ENCODE measurements around the gene OGFR. TPM values are rescaled to one million over a fixed set of nuclear protein-coding genes. Genes with fewer than 3 reads are reported as not detected.

Gene OGFR
- polyA plus RNA-seq, 3 donors = 47.8 to 114 (median 79.3) TPM

DNA sequence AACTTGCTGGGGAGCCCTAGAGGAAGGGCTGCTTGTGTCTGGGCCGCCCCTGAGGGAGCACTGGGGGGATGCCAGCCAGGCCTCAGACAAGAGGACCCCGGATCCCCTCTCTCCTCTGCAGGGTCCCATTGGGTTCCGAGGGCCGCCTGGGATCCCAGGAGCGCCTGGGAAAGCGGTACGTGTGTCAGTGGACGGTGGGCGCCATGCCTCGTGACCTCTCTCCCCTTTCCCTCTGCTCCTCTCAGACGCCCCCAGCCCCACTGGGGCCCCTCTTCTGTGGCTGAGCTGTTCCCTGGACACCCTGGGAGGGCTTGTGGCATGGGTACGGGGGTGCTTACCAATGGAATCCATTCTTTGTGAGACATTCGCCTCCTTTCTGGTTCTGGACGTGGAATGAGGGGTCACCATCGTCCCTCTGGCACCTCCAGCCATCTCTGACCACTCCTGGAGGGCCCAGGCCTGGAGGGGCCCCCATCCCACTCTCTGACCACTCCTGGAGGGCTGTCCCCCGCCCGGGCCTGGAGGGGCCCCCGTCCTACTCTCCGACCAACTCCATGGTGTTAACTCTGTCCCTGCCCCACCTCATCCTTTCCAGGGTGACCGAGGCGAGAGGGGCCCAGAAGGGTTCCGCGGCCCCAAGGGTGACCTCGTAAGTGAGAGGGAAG, 22.1 kb downstream of the OGFR start:
- no peaks in the 10 kb centered on the region for H3K27me3 ChIP-seq (ENCODE audit: control insufficient read depth in 2 of 2, insufficient read depth in 2 of 2, low read length in 2 of 2)
- no peak overlapping the region for H3K27ac Mint-ChIP-seq
- no peaks in the 10 kb centered on the region for H3K36me3 ChIP-seq (replicated peaks in 1 of 2; ENCODE audit: control insufficient read depth in 1 of 2, insufficient read depth in 2 of 2, low read length in 2 of 2)
- H3K27ac ChIP-seq (ENCODE audit: low read depth in 1 of 2, low read length in 2 of 2) = no peak overlapping the region
- no peak overlapping the region for H3K9ac ChIP-seq (ENCODE audit: insufficient read depth, low read length, poor library complexity, severe bottlenecking)
- no peaks in the 10 kb centered on the region for H3K79me2 ChIP-seq (ENCODE audit: insufficient read depth, low read length)
- no peaks in the 10 kb centered on the region for H3K36me3 Mint-ChIP-seq
- H3K9me3 ChIP-seq (replicated peaks in 1 of 2; ENCODE audit: control insufficient read depth in 1 of 2, insufficient read depth in 1 of 2, low read length in 2 of 2) = no peaks in the 10 kb centered on the region
- no peak overlapping the region for H2AFZ ChIP-seq (ENCODE audit: insufficient read depth, low read depth, low read length, poor library complexity, severe bottlenecking)
- no peak for DNase-seq
- peaks cover 15 to 19% of the 10 kb centered on the region in 2 donors for H3K4me1 ChIP-seq (ENCODE audit: control insufficient read depth in 1 of 2, insufficient read depth in 2 of 2, low read length in 2 of 2)
- H3K4me3 ChIP-seq (replicated peaks in 1 of 3; ENCODE audit: low read depth in 2 of 3, low read length in 3 of 3) = no peak overlapping the region
- H3K4me1 Mint-ChIP-seq = peaks cover 7% of the 10 kb centered on the region
- no peak overlapping the region for H3K4me2 ChIP-seq (replicated peaks; ENCODE audit: extremely low read depth, low read length, poor library complexity, severe bottlenecking)
- TF ChIP-seq, protein P1, sequence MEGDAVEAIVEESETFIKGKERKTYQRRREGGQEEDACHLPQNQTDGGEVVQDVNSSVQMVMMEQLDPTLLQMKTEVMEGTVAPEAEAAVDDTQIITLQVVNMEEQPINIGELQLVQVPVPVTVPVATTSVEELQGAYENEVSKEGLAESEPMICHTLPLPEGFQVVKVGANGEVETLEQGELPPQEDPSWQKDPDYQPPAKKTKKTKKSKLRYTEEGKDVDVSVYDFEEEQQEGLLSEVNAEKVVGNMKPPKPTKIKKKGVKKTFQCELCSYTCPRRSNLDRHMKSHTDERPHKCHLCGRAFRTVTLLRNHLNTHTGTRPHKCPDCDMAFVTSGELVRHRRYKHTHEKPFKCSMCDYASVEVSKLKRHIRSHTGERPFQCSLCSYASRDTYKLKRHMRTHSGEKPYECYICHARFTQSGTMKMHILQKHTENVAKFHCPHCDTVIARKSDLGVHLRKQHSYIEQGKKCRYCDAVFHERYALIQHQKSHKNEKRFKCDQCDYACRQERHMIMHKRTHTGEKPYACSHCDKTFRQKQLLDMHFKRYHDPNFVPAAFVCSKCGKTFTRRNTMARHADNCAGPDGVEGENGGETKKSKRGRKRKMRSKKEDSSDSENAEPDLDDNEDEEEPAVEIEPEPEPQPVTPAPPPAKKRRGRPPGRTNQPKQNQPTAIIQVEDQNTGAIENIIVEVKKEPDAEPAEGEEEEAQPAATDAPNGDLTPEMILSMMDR (IDR thresholded peaks at IDR 0.05) = no peak
- intact Hi-C loops (cut with micrococcal nuclease) = no loop called here
- H3K27me3 Mint-ChIP-seq (ENCODE audit: low read depth in 3 of 3) = peaks cover 0 to 5% (median 4%) of the 10 kb centered on the region in 3 donors
- H3K9me3 Mint-ChIP-seq = no peaks in the 10 kb centered on the region
- WGBS (ENCODE audit: insufficient coverage) = 93% methylated on average over 17 of the region's 24 CpGs
- no peaks in the 10 kb centered on the region for H4K20me1 ChIP-seq (ENCODE audit: insufficient read depth, low read length)
- H3K4me3 Mint-ChIP-seq = no peak overlapping the region

DNA sequence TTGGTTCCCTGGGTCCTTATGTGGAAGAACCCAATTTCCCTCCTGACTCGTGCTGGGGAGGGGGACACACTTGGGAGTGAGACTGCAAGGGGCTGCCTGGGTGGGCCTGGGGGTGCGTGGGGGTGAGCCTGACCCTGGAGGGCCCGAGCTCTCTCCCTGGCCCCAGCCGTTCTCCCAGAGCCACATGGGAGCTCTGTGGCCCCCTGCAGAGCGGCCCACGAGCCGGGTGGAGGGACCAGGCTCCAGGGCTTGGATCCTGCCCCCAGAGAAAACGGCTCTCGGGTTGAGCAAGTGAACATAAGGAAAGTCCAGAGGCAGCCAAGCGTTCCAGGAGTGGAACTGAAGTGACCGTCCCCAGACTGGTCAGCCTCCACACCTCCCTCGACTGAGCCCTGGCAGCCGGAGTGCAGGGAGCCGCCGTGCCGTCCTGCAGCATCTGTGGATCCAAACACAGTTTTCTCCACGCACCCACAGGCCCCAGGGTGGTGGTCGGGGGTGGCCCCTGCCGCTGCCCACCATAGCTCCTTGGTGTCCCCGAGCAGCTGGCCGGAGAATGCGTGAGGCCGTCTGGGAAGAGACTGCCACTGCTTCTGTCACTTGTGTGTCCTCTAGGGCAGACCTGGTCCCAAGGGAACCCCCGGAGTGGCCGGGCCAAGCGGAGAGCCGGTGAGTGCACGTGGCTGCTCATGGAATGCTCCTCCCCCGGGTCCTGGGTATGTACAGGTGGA, 22.8 kb downstream of the OGFR start:
- no peak overlapping the region for H3K9ac ChIP-seq (ENCODE audit: insufficient read depth, low read length, poor library complexity, severe bottlenecking)
- H3K4me1 Mint-ChIP-seq = peaks cover 14% of the 10 kb centered on the region
- TF ChIP-seq, protein P1 (IDR thresholded peaks at IDR 0.05) = no peak
- H3K4me3 ChIP-seq (replicated peaks in 1 of 3; ENCODE audit: low read depth in 2 of 3, low read length in 3 of 3) = no peak overlapping the region
- WGBS (ENCODE audit: insufficient coverage) = 93% methylated on average over 21 of the region's 29 CpGs
- H3K79me2 ChIP-seq (ENCODE audit: insufficient read depth, low read length) = no peaks in the 10 kb centered on the region
- no peak overlapping the region for H3K4me3 Mint-ChIP-seq
- H3K9me3 Mint-ChIP-seq = no peaks in the 10 kb centered on the region
- H3K4me1 ChIP-seq (ENCODE audit: control insufficient read depth in 1 of 2, insufficient read depth in 2 of 2, low read length in 2 of 2) = peaks cover 22 to 26% of the 10 kb centered on the region in 2 donors
- no peak for DNase-seq
- peaks cover 0 to 5% (median 4%) of the 10 kb centered on the region in 3 donors for H3K27me3 Mint-ChIP-seq (ENCODE audit: low read depth in 3 of 3)
- H3K27ac ChIP-seq (ENCODE audit: low read depth in 1 of 2, low read length in 2 of 2) = no peak overlapping the region
- no peaks in the 10 kb centered on the region for H4K20me1 ChIP-seq (ENCODE audit: insufficient read depth, low read length)
- no peak overlapping the region for H2AFZ ChIP-seq (ENCODE audit: insufficient read depth, low read depth, low read length, poor library complexity, severe bottlenecking)
- H3K36me3 Mint-ChIP-seq = no peaks in the 10 kb centered on the region
- H3K4me2 ChIP-seq (replicated peaks; ENCODE audit: extremely low read depth, low read length, poor library complexity, severe bottlenecking) = no peak overlapping the region
- H3K36me3 ChIP-seq (replicated peaks in 1 of 2; ENCODE audit: control insufficient read depth in 1 of 2, insufficient read depth in 2 of 2, low read length in 2 of 2) = no peaks in the 10 kb centered on the region
- intact Hi-C loops (cut with micrococcal nuclease) = no loop called here
- no peak overlapping the region for H3K27ac Mint-ChIP-seq
- no peaks in the 10 kb centered on the region for H3K27me3 ChIP-seq (ENCODE audit: control insufficient read depth in 2 of 2, insufficient read depth in 2 of 2, low read length in 2 of 2)
- no peaks in the 10 kb centered on the region for H3K9me3 ChIP-seq (replicated peaks in 1 of 2; ENCODE audit: control insufficient read depth in 1 of 2, insufficient read depth in 1 of 2, low read length in 2 of 2)
